PC-9 (cell line): ENCODE measurements around the gene STAG1.

Experiments
- EZH2 ChIP-seq: fragments of 200-600 bp; sonication (generic); IDR thresholded peaks from 2 replicates; pipeline ENCODE4 v1.8.0; 2017; ENCODE audit warnings: antibody characterized with exemption, low read depth
- TF ChIP-seq, protein P1 (sequence below): fragments of 200-600 bp; sonication (generic); conservative IDR thresholded peaks from 2 replicates; pipeline ENCODE4 v1.6.1; 2017; ENCODE audit warnings: mixed run types, antibody characterized with exemption, mild to moderate bottlenecking, moderate library complexity

DNA sequence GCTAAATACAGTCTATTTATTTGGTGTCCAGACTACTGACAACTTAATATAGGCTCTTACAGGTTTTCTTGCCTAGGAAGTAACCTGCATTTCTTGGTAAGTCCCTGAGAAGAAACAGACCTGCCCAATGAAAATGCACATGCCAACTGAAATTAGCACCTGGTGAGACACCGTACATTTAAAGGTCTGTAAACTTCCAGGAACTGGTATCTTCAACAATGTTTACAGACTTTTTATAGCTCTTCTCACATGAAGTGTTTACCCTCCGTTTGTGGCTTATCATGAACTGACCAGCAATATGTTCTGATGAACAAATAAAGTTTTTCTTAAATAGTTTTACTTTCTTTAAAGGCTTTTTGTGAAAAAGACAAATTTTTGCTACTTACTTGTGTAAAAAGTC lies 408.7 kb downstream of the STAG1 start:
- TF ChIP-seq, protein P1, sequence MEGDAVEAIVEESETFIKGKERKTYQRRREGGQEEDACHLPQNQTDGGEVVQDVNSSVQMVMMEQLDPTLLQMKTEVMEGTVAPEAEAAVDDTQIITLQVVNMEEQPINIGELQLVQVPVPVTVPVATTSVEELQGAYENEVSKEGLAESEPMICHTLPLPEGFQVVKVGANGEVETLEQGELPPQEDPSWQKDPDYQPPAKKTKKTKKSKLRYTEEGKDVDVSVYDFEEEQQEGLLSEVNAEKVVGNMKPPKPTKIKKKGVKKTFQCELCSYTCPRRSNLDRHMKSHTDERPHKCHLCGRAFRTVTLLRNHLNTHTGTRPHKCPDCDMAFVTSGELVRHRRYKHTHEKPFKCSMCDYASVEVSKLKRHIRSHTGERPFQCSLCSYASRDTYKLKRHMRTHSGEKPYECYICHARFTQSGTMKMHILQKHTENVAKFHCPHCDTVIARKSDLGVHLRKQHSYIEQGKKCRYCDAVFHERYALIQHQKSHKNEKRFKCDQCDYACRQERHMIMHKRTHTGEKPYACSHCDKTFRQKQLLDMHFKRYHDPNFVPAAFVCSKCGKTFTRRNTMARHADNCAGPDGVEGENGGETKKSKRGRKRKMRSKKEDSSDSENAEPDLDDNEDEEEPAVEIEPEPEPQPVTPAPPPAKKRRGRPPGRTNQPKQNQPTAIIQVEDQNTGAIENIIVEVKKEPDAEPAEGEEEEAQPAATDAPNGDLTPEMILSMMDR, result no peak
- no peak for TF ChIP-seq EZH2
